Chondrocyte (in vitro differentiated cells): ENCODE data around the gene ARSJ. TPM values are rescaled to one million over a fixed set of nuclear protein-coding genes. Genes with fewer than 3 reads are reported as not detected.
A peak's percentile ranks its signal among the peaks of the same experiment; 100 is the strongest.

Source experiments
- DNase-seq: peaks from one replicate; pipeline ENCODE4 v3.0.0; 2021; ENCODE audit warnings: mixed read lengths, low spot score
- H3K27ac Mint-ChIP-seq: one replicate; pipeline ENCODE4 v1.8.0; 2021; ENCODE audit warnings: mild to moderate bottlenecking, moderate library complexity, mixed read lengths; ENCODE audit not compliant: unreplicated experiment
- H3K27me3 Mint-ChIP-seq: 2 replicates; pipeline ENCODE4 v1.8.0; 2021; ENCODE audit warnings: low read depth, mixed read lengths
- H3K36me3 Mint-ChIP-seq: 2 replicates; pipeline ENCODE4 v1.8.0; 2021; ENCODE audit warnings: low read depth, mixed read lengths
- H3K4me1 Mint-ChIP-seq: 2 replicates; pipeline ENCODE4 v1.8.0; 2021; ENCODE audit warnings: low read depth, mild to moderate bottlenecking, mixed read lengths
- H3K4me3 Mint-ChIP-seq: one replicate; pipeline ENCODE4 v1.8.0; 2021; ENCODE audit warnings: mild to moderate bottlenecking, moderate library complexity, mixed read lengths; ENCODE audit not compliant: unreplicated experiment
- H3K9me3 Mint-ChIP-seq: 2 replicates; pipeline ENCODE4 v1.8.0; 2021; ENCODE audit warnings: low read depth, mixed read lengths
- total RNA-seq: library from RNA; stranded (reverse); gene quantifications from 3 replicates; pipeline ENCODE4 v1.2.1, GENCODE V29; 2021
- TF ChIP-seq, protein P1 (sequence below): fragments of 200-600 bp; sonication (generic); IDR thresholded peaks from 2 replicates; pipeline ENCODE4 v1.5.0; 2021; ENCODE audit warnings: antibody characterized with exemption, mild to moderate bottlenecking, moderate library complexity

The ARSJ gene
- total RNA-seq, 1 donor from 2014 or later: 80.9 TPM

DNA sequence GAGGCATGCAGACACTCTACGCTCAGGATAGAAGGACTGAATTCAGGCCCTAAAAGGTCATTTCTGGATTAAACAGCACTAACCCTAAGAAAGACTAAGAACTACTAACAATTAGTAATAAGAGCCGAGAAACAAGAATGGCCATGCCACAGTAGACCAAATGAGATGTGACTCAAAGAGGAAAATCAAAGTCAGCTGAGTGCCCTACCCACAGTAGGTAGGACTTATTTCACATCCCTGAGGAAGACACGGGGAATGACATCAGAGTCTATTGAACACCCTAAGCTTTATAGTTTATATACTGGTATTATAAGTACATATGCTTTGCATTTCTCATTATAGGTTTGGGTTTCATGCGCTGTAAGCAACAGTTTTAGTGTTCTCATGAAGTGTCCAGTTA is 2.7 kb upstream of the ARSJ start:
- Mint-ChIP-seq H3K4me1 (peaks cover 21% of the 10 kb centered on the region), H3K27ac (no peak overlapping the region), H3K9me3 (peaks cover 15% of the 10 kb centered on the region), H3K4me3 (no peak overlapping the region), H3K27me3 (no peaks in the 10 kb centered on the region), H3K36me3 (peaks cover 8% of the 10 kb centered on the region)
- TF ChIP-seq, protein P1, sequence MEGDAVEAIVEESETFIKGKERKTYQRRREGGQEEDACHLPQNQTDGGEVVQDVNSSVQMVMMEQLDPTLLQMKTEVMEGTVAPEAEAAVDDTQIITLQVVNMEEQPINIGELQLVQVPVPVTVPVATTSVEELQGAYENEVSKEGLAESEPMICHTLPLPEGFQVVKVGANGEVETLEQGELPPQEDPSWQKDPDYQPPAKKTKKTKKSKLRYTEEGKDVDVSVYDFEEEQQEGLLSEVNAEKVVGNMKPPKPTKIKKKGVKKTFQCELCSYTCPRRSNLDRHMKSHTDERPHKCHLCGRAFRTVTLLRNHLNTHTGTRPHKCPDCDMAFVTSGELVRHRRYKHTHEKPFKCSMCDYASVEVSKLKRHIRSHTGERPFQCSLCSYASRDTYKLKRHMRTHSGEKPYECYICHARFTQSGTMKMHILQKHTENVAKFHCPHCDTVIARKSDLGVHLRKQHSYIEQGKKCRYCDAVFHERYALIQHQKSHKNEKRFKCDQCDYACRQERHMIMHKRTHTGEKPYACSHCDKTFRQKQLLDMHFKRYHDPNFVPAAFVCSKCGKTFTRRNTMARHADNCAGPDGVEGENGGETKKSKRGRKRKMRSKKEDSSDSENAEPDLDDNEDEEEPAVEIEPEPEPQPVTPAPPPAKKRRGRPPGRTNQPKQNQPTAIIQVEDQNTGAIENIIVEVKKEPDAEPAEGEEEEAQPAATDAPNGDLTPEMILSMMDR: no peak
- DNase-seq: no peak

GRCh38 chr4:113981591-113981990 is 2.1 kb upstream of the ARSJ start:
- Mint-ChIP-seq H3K4me1 (peaks cover 21% of the 10 kb centered on the region), H3K9me3 (peaks cover 15% of the 10 kb centered on the region), H3K36me3 (peaks cover 8% of the 10 kb centered on the region), H3K27me3 (no peaks in the 10 kb centered on the region), H3K4me3 (no peak overlapping the region), H3K27ac (no peak overlapping the region)
- DNase-seq: no peak
- TF ChIP-seq, protein P1: no peak

GRCh38 chr4:113979905-113980615 is 613 bp upstream of the ARSJ start:
- peak overlapping the region; percentile 97 for H3K4me3 Mint-ChIP-seq
- peaks cover 15% of the 10 kb centered on the region for H3K9me3 Mint-ChIP-seq
- peaks cover 33% of the 10 kb centered on the region for H3K4me1 Mint-ChIP-seq
- H3K36me3 Mint-ChIP-seq: peaks cover 14% of the 10 kb centered on the region
- H3K27ac Mint-ChIP-seq: peak overlapping the region; percentile 98
- H3K27me3 Mint-ChIP-seq: no peaks in the 10 kb centered on the region
- no peak for DNase-seq
- TF ChIP-seq, protein P1: peak; percentile 20

- Mint-ChIP-seq H3K27ac (peak overlapping the region; percentile 98), H3K27me3 (no peaks in the 10 kb centered on the region), H3K36me3 (peaks cover 19% of the 10 kb centered on the region), H3K4me3 (peak overlapping the region; percentile 97), H3K9me3 (peaks cover 15% of the 10 kb centered on the region), H3K4me1 (peaks cover 47% of the 10 kb centered on the region)
- TF ChIP-seq, protein P1: no peak
- no peak for DNase-seq
These were observed 793 bp downstream of the ARSJ start for GRCh38 chr4:113978561-113979147.

DNA sequence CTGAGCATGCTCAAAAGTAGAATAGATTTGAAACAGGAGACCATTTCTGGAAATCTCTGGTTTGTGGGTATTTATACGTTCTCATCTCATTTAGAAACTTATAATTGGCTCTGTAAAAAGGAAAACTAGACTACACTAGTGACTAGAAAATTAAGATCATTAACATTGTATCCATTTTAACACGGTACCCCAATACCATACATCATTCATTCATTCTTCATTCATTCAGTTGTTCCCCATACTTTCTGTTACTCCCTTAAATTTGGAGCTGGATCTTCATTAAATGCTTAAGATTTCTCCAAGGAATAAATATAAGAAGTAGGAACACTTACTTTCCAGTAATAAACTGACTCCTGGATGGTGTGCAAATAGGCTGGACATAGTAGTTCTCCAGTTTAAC is 1.3 kb downstream of the ARSJ start:
- peaks cover 23% of the 10 kb centered on the region for H3K36me3 Mint-ChIP-seq
- H3K27ac Mint-ChIP-seq: peak overlapping the region; percentile 98
- peak overlapping the region; percentile 97 for H3K4me3 Mint-ChIP-seq
- no peaks in the 10 kb centered on the region for H3K27me3 Mint-ChIP-seq
- TF ChIP-seq, protein P1: no peak
- peaks cover 16% of the 10 kb centered on the region for H3K9me3 Mint-ChIP-seq
- H3K4me1 Mint-ChIP-seq: peaks cover 52% of the 10 kb centered on the region
- DNase-seq: no peak
